CMK (cell line): Measurements from ENCODE around the gene ZNF506.
"Not testable (repeated sequence)": the region's sequence is repeated elsewhere in the genome, so short reads cannot be mapped to it uniquely, and the experiment has no call there.

Experiments used
- DNase-seq: peaks from one replicate; pipeline ENCODE4 v3.0.0-alpha.2; 2010; ENCODE audit warnings: low read depth

The ZNF506 gene

DNA sequence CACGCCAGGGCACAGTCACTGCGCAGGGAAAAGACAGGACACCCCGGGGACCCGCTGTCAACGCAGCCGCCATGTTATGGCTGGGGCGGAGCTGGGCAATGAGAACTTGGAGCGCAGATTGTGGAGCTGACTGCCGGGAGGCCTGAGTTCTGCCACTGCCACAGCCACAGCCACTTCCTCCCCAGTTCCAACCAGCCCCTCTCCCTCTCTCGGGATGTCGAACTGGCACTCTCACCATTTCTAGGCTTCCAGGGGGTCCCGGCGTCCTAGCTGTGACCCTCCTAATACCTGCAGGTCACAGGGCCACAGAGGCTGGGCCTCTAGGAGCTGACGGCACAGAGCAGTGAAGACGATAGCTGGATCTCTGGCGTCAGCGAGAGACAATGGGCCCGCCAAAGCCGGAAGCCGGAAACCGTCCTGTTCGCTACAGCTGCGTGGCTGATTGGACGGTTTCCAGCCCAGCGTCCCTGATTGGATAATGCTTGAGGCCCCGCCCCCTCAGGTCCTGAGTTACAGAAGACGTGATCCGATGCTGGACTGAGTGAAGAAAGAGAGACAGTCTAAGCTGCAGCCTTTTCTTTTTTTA lies at the start of gene ZNF506:
Gene ZNF506 (minus strand): TSS at position 385 of the 586 bp plus-strand sequence. CDS start 147 bp downstream, at position 238.
- DNase-seq, result peak; percentile 82

DNA sequence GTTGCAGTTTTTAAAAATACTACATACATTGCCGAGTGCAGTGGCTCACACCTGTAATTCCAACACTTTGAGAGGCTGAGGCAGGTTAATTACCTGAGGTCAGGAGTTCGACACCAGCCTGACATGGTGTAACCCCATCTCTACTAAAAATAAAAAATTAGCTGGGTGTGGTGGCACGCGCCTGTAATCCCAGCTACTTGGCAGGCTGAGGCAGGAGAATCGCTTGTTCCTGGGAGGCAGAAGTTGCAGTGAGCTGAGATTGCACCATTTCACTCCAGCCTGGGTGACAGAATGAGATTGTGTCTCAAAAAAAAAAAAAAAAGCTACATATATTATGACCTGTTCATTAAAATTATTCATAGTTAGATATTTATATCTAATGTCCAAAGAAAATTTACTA lies 48.5 kb upstream of the ZNF506 start:
- DNase-seq, result not testable (repeated sequence)

DNA sequence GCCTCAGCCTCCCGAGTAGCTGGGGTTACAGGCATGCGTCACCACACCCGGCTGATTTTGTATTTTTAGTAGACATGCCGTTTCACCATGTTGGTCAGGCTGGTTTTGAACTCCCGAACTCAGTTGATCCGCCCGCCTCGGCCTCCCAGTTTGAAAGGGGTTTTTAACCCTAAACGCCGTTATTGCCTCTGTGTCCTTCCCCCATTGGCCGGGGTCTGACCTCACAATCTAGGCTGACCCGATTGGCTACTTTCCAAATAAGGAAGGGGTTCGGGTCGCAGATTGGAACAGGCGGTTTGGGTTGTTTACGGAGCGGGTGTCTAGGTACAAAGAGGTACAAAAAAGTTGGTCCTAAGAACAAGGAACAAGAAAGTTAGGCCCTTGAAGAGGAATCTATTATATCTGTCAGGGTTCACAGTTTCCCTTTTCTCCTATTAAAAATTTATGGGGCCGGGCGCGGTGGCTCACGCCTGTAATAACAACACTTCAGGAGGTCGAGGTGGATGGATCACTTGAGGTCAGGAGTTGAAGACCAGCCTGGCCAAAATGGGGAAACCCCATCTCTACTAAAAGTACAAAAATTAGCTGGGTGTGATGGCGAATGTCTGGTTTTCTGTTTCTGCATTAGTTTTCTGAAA lies 45.2 kb upstream of the ZNF506 start:
- DNase-seq, result peak; percentile 12

GRCh38 chr19:19865750-19866610 lies 44.4 kb upstream of the ZNF506 start, which contains the start of gene ZNF253:
Gene ZNF253 (plus strand): TSS chr19:19865882. CDS start chr19:19865997, 115 bp downstream.
- DNase-seq, result peak; percentile 80

- no peak for DNase-seq
Observed at GRCh38 chr19:19860756-19861390, 39.3 kb upstream of the ZNF506 start.

- no peak for DNase-seq
Observed at GRCh38 chr19:19858751-19859150, 37.2 kb upstream of the ZNF506 start.

- DNase-seq, result not testable (repeated sequence)
Observed at GRCh38 chr19:19851740-19852139, 30.2 kb upstream of the ZNF506 start.

DNA sequence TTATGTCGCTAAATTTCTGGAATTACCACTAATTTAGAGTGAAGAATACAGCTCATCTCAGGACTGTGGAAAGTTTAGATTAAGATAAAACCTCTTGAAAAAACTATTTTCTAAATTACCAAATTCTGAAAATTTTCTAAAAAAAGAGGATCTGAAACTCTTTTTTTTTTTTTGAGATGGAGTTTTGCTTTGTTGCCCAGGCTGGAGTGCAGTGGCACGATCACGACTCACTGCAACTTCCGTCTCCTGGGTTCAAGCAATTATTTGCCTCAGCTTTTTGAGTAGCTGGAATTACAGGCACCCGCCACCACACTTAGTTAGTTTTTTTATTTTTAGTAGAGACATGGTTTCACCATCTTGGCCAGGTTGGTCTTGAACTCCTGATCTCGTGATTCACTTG lies 27.5 kb upstream of the ZNF506 start:
- no peak for DNase-seq

GRCh38 chr19:19847781-19848180 lies 26.2 kb upstream of the ZNF506 start:
- DNase-seq, result no peak

DNA sequence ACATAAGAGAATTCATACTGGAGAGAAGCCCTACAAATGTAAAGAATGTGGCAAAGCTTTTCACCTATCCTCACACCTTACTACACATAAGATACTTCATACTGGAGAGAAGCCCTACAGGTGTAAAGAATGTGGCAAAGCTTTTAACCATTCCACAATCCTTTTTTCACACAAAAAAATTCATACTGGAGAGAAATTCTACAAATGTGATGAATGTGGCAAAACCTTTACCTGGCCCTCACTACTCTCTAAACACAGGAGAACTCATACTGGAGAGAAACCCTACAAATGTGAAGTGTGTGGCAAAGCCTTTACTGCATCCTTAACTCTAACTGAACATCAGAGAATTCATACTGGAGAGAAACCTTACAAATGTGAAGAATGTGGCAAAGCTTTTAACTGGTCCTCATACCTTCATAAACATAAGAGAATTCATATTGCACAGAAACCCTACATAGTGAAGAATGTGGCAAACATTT lies 14.0 kb upstream of the ZNF506 start:
- no peak for DNase-seq

DNA sequence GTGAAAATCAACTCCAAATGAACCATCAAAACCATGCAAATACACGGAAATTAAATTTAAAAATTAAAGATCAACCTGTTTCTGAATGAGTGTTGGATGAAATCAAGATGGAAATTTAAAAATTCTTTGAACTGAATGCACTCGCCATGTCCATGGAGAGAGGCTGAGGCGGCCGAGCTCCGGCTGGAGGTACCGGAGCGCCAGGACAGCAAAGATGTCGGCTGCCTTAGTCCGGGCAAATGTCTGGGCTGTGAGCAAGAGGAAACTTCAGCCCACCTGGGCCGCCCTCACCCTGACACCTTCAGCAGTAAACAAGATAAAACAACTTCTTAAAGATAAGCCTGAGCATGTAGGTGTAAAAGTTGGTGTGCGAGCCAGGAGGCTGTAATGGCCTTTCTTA lies 5.3 kb upstream of the ZNF506 start:
- DNase-seq, result no peak

GRCh38 chr19:19823916-19824315 lies 2.4 kb upstream of the ZNF506 start:
- no peak for DNase-seq

DNA sequence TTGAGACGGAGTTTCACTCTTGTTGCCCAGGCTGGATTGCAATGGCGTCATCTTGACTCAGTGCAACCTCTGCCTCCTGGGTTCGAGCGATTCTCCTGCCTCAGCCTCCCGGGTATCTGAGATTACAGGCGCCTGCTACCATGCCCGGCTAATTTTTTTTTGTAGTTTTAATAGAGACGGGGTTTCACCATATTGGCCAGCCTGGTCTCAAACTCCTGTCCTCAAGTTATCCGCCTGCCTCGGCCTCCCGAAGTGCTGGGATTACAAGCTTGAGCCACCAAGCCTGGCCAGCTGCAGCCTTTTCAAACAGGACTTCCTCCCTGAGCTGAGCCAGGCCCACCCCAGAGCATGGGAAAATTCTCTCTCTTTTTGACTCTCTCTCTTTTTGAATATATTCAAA lies 426 bp upstream of the ZNF506 start:
- DNase-seq, result not testable (repeated sequence)

GRCh38 chr19:19820774-19821320 lies 703 bp downstream of the ZNF506 start:
- no peak for DNase-seq

GRCh38 chr19:19817357-19817756 lies 4.2 kb downstream of the ZNF506 start:
- no peak for DNase-seq

DNA sequence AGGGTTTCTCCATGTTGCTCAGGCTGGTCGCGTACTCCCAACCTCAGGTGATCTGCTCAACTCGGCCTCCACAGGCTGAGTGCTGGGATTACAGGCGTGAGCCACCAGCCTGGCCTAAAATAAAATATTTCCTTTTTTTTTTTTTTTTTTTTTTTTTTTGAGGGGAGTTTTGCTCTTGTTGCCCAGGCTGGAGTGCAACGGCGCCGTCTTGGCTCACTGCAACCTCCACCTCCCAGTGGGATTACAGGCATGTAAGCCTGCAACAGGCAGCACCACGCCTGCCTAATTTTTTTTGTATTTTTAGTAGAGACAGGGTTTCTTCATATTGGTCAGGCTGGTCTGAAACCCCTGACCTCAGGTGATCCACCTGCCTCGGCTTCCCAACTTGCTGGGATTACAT lies 4.9 kb downstream of the ZNF506 start:
- DNase-seq, result no peak

DNA sequence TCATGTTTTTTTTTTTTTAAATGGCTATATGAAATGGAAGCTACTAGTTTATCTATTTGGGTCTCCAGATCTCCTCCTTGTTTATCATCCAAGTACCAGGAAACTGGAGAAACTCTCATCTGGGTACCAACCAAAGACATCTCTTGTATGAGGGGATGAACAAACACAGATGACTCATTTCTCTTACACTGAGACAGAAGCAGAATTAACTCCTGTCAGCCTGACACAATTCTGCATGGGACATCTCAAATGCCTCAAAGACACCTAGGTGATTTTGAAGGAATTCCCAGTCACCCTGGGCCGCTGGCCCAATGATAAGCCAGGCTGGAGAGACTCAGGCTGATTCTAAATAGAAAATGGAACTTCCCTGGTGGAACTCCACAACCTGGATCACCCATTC lies 9.6 kb downstream of the ZNF506 start:
- DNase-seq, result not testable (repeated sequence)

- DNase-seq, result no peak
Observed at GRCh38 chr19:19805480-19805879, 16.1 kb downstream of the ZNF506 start.

- DNase-seq, result no peak
Observed at GRCh38 chr19:19788015-19788414, 33.5 kb downstream of the ZNF506 start.

DNA sequence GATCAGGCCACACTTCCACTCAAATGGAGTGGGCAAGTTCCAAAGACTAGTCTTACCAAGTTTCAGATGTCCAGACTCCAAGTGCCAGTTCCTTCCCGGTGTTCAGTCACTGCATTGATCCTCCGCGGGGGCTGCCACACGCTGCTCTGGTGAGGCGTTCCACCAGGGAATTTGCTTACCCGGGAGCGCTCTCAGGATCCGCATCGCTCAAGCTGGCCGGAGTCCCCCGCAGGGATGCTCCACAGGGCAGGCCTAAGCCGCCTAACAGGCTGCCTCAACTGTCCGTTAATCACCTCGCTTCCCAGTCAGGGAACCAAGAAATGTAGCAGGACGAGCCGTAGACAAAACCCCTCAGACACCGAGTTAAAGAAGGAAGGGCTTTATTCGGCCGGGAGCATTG lies 36.1 kb downstream of the ZNF506 start:
- not testable (repeated sequence) for DNase-seq

DNA sequence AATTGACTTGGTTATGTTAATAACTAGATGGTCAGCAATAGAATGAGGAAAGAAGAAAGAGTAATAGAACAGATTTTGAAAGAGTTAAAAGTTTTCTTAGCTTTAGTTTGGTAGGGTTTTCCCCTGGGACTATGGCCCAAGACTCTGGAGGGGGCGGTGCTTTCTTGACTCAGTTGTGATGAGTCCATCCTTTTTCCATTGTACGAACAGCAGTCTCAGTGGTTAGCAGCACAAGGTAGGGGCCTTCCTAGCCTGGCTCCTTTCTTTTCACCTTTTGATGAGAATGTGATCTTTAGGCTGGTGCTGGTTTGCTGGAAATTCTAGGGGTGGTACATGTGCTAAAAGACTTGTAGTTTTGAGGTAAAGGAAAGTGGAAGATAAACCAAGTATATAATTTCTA lies 38.8 kb downstream of the ZNF506 start:
- no peak for DNase-seq

DNA sequence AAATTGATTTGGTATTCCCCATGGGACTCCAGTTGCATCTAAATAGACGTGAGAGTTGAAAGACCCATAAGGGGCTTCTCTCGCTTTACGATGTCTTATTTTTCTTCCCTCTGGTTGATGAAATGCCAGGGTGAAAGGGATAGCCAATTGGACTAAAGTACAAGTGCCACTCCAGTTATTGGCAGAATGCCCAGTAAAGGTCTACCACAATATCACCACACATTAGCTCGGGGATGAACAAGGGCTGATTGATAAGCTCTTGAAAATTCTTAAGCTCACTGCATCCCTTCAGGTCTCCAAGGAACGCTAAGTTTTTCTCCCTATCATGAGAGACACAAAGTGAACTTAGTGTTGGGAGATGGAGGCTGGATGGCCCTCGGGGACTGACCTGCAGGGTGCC lies 39.8 kb downstream of the ZNF506 start:
- DNase-seq, result peak; percentile 59
